NCI-H2107 (cell line): ENCODE measurements around the gene DSC3.

Experiments used
- DNase-seq: peaks from one replicate; lab custom pipeline; 2025; lab: John Stamatoyannopoulos, UW

The DSC3 gene

DNA sequence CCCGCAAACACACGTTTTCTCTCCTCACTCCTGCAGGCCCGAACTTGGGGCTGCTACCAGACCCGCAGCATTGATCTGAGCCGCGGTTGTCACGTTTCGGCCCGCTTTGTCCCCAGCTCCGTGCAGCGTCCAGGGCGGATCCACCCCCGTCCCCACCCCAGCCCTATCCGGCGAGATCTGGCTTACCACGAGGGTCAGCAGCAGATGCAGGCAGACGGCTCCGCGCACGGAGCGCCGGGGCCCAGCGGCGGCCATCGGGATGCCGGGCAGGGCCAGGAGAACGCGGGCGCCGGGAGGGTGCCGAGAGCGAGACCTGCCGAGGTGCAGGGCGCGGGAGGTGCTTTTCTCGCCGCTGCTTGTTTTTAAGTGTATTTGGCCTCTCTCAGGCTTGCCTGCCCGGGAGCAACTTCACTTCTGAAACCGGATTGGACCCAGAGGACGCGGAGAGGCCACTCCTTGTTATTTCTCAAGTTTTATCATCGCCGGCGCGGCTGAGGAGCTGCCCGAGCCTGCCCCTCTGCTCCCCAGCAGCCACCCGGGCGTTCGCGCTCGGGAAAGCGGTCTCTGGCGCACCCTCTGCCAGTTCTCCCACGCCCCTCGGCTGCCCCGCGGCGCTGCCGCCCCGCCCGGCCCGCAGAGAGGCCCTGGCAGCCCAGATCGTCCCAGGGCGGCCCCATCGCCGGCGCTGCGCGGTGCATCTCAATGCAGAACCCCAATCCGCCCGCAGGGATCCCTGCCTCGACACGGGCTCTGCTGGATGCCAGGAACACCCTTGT lies at the start of gene DSC3:
Gene DSC3 (minus strand): TSS at position 337 of the 776 bp plus-strand sequence. CDS start 82 bp downstream, at position 255.
- DNase-seq, result no peak

DNA sequence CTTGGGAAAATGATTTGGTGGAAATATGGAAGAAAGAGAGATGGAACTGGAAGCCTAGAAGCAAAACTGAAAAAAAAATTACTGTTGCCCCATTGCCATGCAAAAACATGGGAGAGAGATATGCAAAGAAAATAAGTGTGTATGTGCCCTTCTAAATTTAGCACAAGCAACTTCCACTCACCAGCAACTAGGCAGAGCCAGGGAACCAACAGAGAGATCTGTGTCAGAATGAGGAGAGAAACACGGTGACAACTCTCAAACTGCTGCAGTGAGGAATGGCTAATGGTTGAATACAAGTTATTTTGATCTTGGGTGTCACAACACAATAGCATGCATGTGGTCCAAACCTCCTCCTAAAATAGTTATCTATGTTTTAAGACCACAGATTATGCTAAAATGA lies 48.8 kb upstream of the DSC3 start:
- no peak for DNase-seq

DNA sequence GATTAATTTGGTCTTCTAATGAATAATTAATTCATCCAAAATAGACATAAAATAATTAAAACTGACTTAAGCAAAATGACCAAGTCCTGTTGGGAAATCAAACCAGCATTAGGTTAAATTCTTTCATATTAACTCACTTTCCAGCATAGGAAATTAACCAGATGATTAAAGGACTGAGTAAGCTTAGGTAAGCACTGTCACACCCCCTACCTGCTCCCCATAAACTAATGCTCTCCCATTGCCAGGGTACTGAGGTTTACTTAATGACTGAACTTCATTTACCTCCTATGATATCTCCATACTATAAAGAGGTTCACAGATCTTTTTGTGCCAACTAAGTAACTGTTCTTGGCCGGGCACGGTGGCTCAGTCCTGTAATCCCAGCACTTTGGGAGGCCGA lies 46.0 kb upstream of the DSC3 start:
- no peak for DNase-seq

DNA sequence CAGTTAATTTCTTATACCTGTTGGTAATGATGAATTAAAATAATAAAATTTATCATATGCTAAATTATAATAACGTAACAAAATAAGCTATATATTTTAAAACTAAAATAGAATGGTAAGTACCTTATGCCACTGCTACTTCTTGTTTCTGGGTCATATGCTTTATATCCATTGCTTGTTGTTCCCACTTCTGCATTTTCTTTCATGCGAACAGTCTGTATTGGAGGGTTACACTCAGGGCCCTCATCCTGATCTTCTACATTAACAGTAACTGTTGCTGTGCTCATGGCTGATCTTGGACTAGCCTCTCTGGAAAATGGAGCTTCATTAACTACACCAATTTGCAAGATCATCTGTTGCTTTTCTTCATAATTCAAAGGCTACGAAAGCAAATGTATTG lies 37.4 kb upstream of the DSC3 start:
- no peak for DNase-seq

DNA sequence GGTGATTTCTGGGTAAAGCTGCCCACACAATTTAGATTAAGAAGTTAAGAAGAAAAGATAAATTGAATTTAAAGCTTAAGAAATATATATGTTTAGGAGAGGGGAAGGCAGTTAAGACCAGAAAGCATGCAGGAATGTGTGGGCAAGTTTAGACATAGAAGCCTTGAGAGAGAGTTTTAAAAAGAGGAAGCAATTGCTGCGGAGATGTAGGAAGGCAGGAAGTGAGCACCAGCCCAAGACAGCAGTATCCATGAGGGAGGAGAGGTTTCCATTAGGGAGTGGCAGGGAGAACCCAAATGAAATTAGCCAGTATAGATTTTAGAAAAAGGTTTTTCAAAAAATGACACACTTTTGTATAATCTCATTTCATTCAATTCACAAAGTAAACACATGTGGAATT lies 35.3 kb upstream of the DSC3 start:
- no peak for DNase-seq

DNA sequence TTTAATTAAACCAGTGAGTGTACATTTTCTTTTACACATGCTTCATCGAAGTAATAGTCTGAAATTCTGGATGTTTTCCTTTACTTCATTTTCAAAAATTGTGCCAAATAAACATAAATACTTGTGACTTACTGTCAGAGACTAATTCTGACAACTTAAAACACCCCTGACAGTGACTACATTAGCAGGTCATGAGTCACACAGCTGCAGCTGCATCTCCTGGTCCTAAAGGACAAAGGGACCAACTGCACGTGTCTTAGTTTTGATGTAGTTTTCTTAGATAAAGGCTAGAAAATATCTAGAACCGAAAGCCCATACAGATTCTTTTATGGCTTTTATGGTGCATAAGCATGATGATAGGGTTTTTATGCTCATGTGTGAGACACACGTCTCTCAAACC lies 29.6 kb upstream of the DSC3 start:
- DNase-seq, result no peak

DNA sequence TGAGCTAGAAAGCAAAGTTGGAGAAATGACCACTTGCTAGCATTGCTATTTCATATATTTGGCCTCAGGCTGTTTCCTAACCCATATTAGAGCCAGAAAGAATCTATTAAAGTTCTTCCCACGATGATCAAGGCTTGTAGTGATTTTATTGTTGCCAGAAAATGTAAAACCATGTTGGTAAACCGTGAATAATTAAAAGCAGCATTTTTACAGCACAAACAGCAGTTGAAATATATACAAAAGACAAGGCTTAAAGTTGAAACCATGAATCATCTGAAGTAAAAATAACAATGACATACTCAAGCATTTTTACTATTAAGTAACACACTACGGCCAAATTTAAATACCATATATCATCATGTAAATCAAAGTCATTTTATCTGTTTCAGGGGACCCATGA lies 27.7 kb upstream of the DSC3 start:
- no peak for DNase-seq

DNA sequence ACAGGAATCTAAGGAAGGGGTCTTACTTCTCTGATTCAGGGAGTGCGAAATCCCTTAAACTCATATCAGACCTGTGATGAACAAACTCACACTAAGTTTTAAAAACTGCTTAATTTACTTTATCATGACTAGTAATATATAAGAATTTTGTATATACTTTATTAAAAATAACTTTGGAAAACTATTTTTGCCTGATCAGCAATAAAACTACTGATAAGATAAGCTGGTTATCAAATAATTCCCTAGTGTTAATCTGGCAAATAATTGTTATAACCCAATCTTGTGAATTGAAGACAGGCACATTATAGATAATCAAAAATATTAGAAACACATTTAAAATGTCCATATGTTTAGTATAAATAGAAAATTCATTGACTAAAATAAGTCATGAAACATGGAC lies 23.7 kb upstream of the DSC3 start:
- no peak for DNase-seq

DNA sequence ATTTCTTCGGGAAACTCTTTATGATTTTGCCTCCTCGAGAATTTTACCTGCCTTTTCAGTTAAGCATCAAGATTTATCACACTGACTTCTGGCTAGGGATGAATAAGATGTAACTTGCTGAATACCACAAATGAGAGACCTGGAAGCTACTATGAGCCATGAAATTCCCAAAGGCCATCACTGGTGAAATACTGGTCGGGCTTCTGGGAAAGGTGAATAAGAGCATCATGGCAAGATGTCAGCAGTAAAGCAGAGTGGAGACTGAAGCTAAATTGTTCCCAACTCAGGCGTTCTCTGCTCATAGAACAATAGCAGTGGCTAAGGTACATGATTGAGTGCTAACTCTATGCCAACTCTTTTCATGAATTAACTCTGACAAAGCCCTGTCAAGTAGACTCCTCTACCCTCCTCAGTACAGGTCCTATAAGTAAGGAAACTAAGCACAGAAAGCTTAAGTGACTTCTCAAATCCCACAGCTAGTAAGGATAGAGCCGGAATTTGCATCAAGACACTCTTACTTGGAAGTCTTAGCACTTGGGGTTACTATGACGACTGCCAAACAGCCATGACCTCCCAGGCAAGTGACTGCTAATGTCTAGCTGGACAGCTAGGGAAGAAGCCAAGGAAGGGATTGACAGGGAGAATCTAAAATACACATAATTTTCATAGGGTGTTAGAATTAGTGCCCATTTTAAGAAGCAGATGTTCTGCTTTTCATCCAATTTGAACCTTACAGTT lies 22.7 kb upstream of the DSC3 start:
- DNase-seq, result no peak

DNA sequence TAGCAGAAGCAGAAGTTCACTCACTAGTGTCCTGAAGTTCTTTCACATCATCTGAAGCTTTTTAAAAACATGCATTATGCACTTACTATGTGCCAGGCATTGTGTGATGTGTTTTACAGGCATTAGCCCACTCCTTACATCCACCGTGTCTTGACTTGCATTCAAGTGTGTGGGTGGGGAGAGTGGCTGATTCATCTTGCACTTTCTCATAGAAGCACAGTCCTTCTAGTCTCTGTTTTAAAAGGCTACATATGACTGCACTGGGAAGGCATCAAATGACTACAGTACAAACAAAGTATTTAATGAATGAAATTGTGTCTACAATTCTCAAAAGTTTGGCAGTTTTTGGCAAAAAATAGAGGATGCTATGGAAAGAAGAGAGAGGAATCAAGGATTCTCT lies 21.6 kb upstream of the DSC3 start:
- no peak for DNase-seq

DNA sequence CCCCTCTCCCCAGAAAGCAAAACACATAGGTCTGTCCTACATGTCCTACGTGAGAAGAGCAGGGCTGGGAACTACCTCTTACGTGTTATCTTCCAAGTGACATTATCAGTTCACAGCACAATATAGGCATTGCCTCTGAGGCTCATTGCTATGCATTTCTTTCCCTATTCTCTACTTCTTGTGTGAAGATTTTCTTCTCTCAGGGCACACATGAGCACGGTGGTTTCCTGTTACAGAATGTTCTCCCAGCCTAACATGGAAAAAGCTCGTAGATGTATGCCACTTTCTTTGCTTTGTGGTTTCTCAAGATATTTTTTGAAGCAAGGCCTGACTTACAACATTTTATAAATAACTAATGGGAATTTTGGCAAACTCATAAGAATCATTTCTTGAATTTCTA lies 19.4 kb upstream of the DSC3 start:
- no peak for DNase-seq

DNA sequence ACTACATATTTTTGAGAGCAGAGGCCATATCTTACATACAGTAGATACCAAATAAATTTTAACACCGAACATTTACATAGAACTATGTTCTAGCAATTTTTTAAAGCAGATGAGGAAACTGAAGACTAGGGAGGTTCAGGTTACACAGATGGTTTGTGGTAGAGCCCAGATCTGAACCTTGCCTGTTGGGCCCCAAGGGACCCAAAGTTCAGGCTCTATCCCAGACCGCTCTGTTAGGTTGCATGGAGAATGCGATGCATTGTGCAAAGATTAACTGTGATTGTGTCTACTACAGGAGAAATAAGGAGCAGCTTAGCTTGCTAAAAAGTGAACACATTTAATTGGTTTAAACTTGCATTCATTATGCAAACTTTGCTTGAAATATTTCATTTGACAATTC lies 16.4 kb upstream of the DSC3 start:
- DNase-seq, result no peak

DNA sequence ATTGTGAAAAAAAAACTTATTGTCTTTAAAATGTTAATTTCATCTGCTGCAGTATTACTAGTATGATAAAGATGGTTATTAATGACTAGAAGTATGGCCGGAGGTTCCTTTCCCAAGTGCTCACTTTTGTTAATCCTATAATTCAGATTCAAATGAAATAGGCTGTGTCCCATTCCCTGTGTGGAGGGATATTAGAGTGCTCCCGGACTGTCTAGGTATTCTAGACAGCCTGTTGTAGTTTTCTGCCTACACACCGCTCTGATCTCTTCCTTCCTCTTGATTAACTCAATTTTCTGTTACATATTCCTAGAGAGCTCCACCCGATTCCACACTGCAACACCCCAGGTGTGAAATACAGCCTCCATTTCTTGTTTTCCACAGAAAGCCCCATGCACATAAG lies 15.4 kb upstream of the DSC3 start:
- no peak for DNase-seq

DNA sequence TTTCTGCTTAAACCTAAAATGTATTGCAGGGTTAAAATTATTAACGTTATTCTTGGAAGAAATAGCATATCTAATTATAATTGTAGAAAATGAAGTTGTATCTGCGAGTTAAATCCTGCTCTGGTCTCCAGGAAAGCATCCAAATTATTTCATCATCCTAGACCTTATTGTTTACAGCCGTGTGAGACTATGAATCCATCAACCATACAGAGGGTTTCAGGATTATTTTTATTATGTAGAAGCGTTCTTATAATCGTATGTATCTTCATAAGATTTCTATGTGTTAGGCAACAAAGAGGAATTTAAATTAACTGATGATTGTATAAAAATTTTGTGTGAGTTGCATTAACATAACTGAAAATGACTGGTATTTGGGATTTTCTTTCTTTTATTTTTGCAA lies 14.5 kb upstream of the DSC3 start:
- no peak for DNase-seq

DNA sequence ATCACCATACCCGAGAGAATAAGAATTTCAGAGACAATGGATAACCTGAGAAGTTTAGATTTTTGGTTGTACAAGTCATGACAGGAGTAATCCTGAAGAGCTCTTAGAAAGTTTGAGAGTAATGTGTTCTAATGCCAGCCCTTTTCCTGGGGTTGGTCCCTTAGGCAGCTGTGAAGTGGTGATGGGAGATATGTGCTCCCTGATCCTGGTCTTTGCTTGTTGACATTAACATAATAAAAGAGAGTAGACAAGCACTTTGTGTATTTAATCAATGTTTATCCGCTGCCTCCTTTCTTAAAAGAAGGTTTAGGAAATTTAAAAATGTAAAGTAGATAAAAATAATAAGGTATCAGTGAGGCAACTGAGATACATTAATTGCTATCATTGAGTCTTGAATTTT lies 13.8 kb upstream of the DSC3 start:
- DNase-seq, result no peak

DNA sequence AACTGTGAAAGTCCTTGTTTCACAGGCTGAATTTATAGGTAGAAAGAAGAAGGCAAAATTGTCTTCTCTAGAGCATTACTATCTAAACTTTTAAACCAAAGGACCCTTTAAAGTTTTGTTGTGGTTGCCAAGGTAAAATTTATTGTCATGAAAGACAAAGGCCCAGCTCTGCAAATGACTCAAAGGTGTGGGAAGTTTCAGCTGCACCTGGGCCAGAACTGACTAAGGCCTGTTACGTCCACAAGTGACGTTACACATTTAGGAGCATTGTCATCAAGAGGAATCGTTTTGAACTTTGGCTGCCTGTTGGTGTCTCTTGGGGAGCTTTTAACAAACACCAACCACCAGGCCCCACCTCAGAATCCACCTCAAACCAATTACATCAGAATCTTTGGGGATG lies 8.1 kb upstream of the DSC3 start:
- no peak for DNase-seq

DNA sequence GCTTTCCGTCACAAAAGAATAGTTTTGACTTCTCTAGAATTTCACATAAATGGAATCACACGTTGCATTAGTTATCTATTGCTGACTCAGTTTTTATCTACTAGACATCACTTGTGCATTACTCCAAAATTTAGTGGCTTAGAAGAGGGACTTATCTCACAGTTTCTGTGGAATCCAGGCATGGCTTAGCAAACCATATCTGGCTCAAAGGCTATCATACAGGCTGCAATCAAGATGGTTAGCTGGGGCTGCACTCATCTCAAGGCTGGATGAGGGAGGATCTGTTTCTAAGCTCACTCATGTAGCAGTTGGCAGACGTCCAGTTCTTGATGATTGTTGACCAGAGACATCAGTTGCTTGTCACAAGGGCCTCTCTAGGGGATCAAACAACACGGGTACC lies 6.6 kb upstream of the DSC3 start:
- no peak for DNase-seq

DNA sequence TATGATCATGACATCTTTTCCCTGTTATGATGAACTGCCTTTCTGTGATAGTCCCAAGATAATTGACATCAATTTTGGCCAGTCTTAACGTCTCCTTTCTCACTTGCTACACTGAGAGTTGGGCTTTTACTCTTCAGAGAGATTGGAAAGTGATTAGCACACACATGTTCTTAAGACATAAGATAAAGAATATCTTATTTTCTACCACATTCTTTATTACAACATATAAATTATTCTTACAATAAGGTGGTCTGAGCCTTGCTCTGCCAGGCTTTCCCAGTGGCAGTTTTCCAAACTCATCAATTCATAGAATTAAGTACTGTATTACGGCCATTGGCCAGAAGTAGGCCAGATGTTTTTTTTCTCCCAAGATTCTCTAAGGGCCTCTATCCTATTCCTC lies 5.7 kb upstream of the DSC3 start:
- DNase-seq, result no peak

DNA sequence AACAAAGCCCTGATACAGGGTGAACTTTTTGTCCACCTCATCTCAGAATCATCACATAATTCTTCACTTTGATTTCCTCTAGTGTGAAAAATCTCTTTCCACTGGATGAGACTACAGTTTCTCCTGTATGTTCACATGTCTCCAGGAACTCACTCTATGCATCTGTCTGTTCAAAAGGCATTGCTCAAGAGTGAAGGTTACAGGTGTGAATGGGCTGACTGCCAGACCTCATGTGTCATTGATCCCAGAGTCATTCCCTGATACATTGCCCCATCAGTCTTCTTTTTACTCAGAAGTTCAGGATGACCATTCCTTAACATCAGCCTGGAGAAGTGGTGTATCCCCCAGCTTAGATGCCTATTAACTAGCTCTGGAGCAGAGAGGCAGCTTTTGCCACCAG lies 4.4 kb upstream of the DSC3 start:
- DNase-seq, result no peak

DNA sequence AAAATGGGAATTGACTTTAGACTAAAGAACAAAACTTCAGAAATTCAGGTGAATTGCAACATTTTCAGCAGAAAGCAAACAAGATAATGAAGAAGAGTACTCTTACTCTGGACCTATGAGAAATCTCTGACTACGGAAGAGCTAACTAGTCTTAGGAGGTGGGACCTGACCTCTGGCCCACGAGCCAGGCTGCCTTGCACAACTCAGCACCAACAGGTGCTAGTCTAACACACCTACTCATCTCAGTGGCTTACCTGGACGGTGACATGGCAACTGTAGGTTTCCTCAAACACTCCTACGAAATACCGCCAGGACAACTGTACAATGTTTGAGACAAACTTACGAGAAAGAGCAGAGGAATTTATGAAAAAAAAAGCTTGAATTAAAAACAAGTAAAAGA lies 3.1 kb upstream of the DSC3 start:
- DNase-seq, result no peak

DNA sequence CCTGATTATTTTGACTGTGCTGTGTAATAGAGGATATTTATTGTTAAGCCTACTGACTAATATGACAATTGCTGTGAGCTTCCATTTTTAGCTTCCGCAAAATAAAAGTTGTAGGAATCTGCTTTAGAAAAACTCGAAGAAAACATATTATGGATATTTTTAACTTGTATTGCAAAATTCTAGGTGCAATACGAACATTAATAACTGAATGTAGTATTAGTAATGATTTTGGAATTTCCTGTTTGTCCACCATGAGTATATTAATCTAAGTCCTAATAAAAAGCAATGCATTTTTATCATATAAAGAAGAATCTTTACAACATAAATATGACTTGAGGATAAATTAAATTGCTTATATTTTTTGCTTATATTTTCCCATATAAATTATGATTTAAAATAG lies 2.4 kb upstream of the DSC3 start:
- DNase-seq, result no peak

DNA sequence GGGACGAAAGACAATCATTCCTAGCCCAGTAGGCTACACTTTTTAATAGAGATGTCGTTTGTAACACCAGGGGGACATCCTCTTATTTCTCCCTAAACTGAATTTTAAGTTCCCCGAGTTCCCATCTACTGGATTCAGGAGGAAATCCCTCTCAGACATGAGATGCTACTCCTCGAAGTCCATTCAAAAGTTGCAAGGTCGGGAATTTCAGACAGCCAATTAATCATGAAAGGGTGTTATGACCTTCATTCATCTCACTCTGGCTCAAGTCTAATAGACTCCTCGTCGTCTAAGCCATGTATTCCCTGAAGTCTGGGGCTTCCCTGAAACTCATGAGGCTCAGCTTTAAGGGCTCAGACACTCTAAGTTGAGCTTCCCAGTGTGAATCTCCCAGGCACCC lies 1.2 kb upstream of the DSC3 start:
- no peak for DNase-seq

DNA sequence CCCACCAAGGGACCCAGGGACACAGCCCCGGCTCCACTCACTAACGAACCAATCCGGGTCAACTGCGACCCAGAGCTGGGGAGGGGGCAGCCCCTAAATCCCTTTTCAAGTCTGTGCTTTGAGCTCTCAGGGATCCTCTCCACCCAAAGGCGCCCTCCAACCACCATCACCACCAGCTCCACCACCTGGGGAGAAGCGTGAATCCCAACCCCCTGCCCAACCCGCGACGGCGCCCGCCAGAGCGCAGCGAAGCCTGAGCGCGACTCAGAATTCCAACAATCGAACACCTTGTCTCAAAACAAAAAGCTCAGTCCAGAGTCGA lies 497 bp downstream of the DSC3 start:
- no peak for DNase-seq
